Measurements from ENCODE around the gene FLOT1. TPM values are rescaled to one million over a fixed set of nuclear protein-coding genes. Genes with fewer than 3 reads are reported as not detected.

The FLOT1 gene
- total and polyA plus RNA-seq, 9 of the 15 experiments (the other 6 are each of a cell fraction or from before 2014, with no cell fraction given), result 11.7 to 149 (median 118) TPM

- TF ChIP-seq TGIF2 (CRISPR knock-in tag; IDR thresholded peaks at IDR 0.05), result 0 out of 2 replicates have a peak, but pooled peaks have one; percentile 71
- peak; percentile 19; the same call in 1 of the 2 replicates for TF ChIP-seq CREB5 (CRISPR knock-in tag; IDR thresholded peaks at IDR 0.05)
- peak; percentile 77 for TF ChIP-seq ERF (CRISPR knock-in tag; IDR thresholded peaks at IDR 0.05)
- no peak; the same call in 1 of the 2 replicates for TF ChIP-seq TFAP4 (CRISPR knock-in tag; IDR thresholded peaks at IDR 0.05; ENCODE audit: borderline replicate concordance)
- no peak; the same call in 1 of the 2 replicates for TF ChIP-seq NFRKB (IDR thresholded peaks at IDR 0.05; ENCODE audit: low read depth)
- TF ChIP-seq CXXC5 (CRISPR knock-in tag; IDR thresholded peaks at IDR 0.05), result no peak
- no peak for TF ChIP-seq IRF9 (tag; IDR thresholded peaks at IDR 0.05)
- TF ChIP-seq SRSF3 (IDR thresholded peaks at IDR 0.05; ENCODE audit: insufficient read depth, low read length), result 0 out of 2 replicates have a peak, but pooled peaks have one; percentile 36
- TF ChIP-seq BACH1 (tag; IDR thresholded peaks at IDR 0.05), result no peak
- no peak for TF ChIP-seq PPARD (CRISPR knock-in tag; IDR thresholded peaks at IDR 0.05)
- TF ChIP-seq FOXK1 (CRISPR knock-in tag; IDR thresholded peaks at IDR 0.05; ENCODE audit: borderline replicate concordance), result 0 out of 2 replicates have a peak, but pooled peaks have one; percentile 72
- TF ChIP-seq THRAP3 (IDR thresholded peaks at IDR 0.05; ENCODE audit: borderline replicate concordance), result 0 out of 2 replicates have a peak, but pooled peaks have one; percentile 17
- no peak for TF ChIP-seq KDM2B (CRISPR knock-in tag; IDR thresholded peaks at IDR 0.05)
- 0 out of 2 replicates have a peak, but pooled peaks have one; percentile 46 for TF ChIP-seq PREB (CRISPR knock-in tag; IDR thresholded peaks at IDR 0.05)
- TF ChIP-seq STAT5B (CRISPR knock-in tag; IDR thresholded peaks at IDR 0.05), result no peak
- 0 out of 2 replicates have a peak, but pooled peaks have one; percentile 11 for TF ChIP-seq DEAF1 (CRISPR knock-in tag; IDR thresholded peaks at IDR 0.05)
- no peak for TF ChIP-seq MYBL2 (IDR thresholded peaks at IDR 0.05; ENCODE audit: low read depth)
- TF ChIP-seq MYBL2 (CRISPR knock-in tag; IDR thresholded peaks at IDR 0.05; ENCODE audit: borderline replicate concordance), result no peak
- peak; percentile 18 for TF ChIP-seq KDM5B (IDR thresholded peaks at IDR 0.05; ENCODE audit: insufficient replicate concordance, low read depth, low read length)
- TF ChIP-seq SIN3A (IDR thresholded peaks at IDR 0.05; ENCODE audit: borderline replicate concordance in 2 of 2, control insufficient read depth in 1 of 2, low read depth in 2 of 2, low read length in 2 of 2), result peak; percentile 19 to 88; a peak in 1 of 4 replicates
- no peak for TF ChIP-seq ETV1 (tag; conservative IDR thresholded peaks at IDR 0.05; ENCODE audit: low read depth)
- TF ChIP-seq ZBTB17 (CRISPR knock-in tag; IDR thresholded peaks at IDR 0.05), result peak; percentile 42; the same call in 1 of the 2 replicates
These were observed 21.7 kb downstream of the FLOT1 start (continued) for GRCh38 chr6:30720738-30721197.
